AG09309 (cell line): ENCODE data around the gene CCDC61.
A peak's percentile ranks its signal among the peaks of the same experiment; 100 is the strongest.

Experiments used
- DNase-seq: peaks from one replicate; pipeline ENCODE4 v3.0.0-alpha.2; 2010; ENCODE audit warnings: low read depth
- H3K4me3 ChIP-seq: 2 replicates; pipeline ENCODE4 v1.5.1; 2011; ENCODE audit warnings: mild to moderate bottlenecking, low read depth, low read length, moderate library complexity; ENCODE audit not compliant: control insufficient read depth
- TF ChIP-seq, protein P1 (sequence below): IDR thresholded peaks from 2 replicates; pipeline ENCODE4 v1.5.1; 2011; ENCODE audit warnings: mild to moderate bottlenecking, low read depth, low read length, inconsistent platforms; ENCODE audit not compliant: insufficient read depth, control insufficient read depth; ENCODE audit errors: missing control alignments

CCDC61 gene

DNA sequence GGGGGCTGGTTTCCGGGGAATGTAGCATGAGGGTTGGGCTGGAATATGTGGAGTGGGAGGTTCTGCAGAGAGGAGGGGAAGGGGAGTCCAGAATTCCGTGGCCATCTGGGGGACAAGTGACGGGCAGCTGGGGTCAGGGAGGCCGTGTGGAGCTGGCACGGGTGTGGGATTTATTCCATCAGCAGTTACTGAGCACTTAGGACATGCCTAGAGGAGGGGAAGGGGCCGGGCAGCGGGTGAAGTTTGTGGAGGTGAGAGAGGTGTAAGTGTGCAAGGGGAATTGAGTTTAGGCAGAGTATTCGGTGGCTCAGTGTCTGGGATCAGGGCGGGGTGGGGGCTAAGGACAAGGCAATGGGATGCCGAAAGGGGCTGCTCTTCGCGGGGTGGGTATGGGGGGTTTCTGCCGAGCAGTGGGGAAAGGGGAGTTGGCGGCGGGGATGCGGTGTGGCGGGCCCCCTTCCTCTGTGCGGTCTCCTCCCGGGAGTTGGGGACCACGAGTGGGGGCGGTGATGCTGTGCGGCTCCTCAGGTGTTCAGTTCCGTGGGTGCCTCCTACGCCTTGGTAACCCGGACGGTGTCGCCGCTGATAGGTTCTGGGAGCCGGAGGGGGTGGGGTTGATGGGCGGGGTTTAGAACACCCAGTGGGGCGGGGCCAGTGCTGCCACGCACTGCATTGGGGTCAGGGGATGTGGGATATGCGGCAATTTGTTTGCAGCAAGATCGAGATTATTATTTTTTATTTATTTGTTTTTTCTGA, 5.4 kb downstream of the CCDC61 start:
- TF ChIP-seq, protein P1, sequence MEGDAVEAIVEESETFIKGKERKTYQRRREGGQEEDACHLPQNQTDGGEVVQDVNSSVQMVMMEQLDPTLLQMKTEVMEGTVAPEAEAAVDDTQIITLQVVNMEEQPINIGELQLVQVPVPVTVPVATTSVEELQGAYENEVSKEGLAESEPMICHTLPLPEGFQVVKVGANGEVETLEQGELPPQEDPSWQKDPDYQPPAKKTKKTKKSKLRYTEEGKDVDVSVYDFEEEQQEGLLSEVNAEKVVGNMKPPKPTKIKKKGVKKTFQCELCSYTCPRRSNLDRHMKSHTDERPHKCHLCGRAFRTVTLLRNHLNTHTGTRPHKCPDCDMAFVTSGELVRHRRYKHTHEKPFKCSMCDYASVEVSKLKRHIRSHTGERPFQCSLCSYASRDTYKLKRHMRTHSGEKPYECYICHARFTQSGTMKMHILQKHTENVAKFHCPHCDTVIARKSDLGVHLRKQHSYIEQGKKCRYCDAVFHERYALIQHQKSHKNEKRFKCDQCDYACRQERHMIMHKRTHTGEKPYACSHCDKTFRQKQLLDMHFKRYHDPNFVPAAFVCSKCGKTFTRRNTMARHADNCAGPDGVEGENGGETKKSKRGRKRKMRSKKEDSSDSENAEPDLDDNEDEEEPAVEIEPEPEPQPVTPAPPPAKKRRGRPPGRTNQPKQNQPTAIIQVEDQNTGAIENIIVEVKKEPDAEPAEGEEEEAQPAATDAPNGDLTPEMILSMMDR, result no peak
- no peak overlapping the region for H3K4me3 ChIP-seq
- DNase-seq, result no peak

DNA sequence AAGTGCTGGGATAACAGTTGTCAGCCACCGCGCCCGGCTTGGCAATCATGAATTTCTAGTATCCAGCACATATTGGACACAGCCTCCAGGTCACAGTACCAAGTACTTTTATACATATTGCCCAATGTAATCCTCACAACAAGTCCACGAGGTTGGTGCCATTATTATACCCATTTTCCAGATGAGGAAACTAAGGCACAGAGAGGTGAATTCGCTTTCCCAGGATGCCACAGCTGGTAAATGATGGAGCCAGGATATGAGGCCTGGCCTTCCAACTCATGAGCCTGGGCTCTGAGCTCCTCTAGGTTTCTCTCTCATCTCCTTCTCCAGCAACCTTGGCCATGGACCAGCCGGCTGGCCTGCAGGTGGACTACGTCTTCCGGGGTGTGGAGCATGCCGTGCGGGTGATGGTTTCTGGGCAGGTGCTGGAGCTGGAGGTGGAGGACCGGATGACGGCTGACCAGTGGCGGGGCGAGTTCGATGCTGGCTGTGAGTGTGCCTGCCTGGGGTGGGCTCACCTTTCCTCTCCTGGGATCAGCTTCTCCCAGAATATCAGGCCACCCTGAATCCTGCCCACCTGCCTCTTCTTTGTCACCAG, 7.5 kb downstream of the CCDC61 start:
- DNase-seq, result no peak
- TF ChIP-seq, protein P1, result no peak
- H3K4me3 ChIP-seq, result no peak overlapping the region

GRCh38 chr19:46006411-46006810, 11.1 kb downstream of the CCDC61 start:
- TF ChIP-seq, protein P1, result no peak
- H3K4me3 ChIP-seq, result no peak overlapping the region
- DNase-seq, result no peak

DNA sequence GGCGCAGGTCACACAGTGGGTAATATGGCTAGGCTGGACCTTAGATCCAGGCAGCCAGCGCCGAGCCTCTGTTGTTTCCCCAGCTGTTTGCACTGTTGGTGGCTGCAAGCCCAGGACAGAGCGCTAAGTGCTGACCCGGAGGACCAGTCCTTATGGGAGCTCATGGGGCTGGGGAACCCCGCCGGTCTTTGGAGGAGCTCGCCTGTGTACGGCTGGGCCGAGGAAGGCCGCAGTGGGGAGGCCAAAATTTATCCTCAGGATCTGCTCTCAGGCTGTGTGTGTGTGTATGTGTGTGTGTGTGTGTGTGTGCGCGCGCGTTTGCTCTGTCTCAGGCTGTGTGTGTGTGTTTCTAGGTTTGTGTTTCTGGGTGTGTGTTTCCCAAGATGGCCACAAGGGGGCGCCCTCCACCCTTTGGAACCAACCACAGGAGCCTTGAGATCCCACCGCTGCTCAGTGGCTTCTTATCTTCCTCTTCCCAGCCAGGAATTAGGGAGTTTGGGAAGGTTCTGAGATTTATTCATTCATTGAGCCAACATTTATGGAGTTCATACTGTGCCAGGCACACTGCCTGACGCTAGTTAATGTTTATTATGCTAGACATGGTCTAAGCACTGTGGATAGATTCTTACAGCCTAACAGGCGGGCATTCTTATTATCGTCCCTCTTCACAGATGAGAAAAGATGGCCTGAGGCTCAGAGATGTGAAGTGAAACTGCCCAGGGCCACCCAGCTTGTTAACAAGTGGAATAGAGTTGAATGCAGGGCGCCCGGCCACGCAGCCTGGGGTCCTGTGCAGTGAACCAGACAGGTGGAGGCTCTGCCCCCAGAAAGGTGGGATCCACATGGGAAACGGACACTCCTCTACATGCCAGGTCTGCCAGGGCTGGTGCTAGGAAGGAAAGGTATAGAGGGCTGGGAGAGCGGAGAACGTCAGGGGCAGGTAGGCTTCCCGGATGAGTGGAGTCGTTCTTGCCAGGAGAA, 14.6 kb downstream of the CCDC61 start:
- TF ChIP-seq, protein P1, result peak; percentile 84
- H3K4me3 ChIP-seq, result no peak overlapping the region
- no peak for DNase-seq

DNA sequence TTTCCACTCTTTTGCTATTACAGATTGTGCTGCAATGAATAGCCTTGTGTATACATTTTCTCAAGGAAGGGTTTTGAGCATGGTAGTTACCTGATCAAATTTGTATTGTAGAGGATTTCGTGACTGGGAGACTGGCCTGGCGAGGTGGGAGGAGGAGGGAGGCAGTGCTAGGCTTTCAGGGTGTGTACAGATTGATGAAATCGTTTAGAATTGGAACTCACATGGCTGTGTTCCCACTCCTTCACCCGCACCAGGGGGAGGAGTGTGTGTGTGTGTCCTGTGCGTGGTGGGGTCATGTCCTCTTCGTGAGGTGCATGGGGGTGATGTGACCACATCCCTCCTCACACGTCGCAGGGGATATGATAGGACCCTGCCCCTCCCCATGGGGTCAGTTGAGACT, 19.3 kb downstream of the CCDC61 start:
- TF ChIP-seq, protein P1, result no peak
- H3K4me3 ChIP-seq, result no peak overlapping the region
- no peak for DNase-seq

DNA sequence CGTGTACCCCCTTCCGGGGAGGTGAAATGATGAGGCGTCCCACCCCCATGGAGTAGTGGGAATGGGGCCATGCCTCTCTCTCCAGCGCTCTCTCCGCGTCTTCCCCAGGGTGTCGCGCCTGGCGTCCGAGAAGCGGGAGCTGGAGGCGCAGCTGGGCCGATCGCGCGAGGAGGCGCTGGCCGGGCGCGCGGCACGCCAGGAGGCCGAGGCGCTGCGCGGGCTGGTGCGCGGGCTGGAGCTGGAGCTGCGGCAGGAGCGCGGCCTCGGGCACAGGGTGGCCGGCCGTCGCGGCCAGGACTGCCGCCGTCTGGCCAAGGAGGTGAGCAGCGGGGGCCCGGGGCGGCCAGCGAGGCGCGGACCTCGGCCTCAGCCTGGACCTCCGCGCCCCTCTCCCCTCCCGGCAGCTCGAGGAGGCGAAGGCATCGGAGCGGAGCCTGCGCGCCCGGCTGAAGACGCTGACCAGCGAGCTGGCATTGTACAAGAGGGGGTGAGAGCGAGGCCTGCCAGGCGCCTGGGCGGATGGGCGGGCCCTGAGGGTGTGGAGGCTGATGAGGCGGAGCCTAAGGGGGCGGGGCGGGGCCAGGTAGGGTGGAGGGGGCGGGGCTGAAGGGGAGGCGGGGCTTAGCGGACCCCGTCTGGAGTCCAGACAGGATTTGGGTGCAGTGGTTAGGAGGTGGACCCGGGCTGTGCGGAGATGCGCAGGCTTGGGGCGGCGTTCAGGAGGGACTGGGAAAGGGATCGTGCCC, 19.8 kb downstream of the CCDC61 start:
- DNase-seq, result no peak
- H3K4me3 ChIP-seq, result no peak overlapping the region
- TF ChIP-seq, protein P1, result no peak
